Thoracic aorta endothelial cell (primary cell): ENCODE measurements around the gene TINAG. TPM values are rescaled to one million over a fixed set of nuclear protein-coding genes. Genes with fewer than 3 reads are reported as not detected.

Source experiments
- total RNA-seq: library from RNA; depleted of rRNA; stranded (reverse); fragments of >200 nt; gene quantifications from 2 replicates; pipeline ENCODE4 v1.2.3, GENCODE V29; 2012

The TINAG gene, protein sequence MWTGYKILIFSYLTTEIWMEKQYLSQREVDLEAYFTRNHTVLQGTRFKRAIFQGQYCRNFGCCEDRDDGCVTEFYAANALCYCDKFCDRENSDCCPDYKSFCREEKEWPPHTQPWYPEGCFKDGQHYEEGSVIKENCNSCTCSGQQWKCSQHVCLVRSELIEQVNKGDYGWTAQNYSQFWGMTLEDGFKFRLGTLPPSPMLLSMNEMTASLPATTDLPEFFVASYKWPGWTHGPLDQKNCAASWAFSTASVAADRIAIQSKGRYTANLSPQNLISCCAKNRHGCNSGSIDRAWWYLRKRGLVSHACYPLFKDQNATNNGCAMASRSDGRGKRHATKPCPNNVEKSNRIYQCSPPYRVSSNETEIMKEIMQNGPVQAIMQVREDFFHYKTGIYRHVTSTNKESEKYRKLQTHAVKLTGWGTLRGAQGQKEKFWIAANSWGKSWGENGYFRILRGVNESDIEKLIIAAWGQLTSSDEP
- not detected in 2 replicates for total RNA-seq

GRCh38 chr6:54308289-54308985 lies at the start of gene TINAG:
Gene TINAG (plus strand): TSS chr6:54308441. CDS start chr6:54308551, 110 bp downstream.

Other genes starting within 250 kb of the TINAG start
- gene MLIP, start 197.0 kb upstream of the TINAG start, total RNA-seq = 2.7 and 24.1 TPM in 2 replicates